Measurements from ENCODE around the gene DAAM2.

Gene DAAM2

GRCh38 chr6:39820553-39820952 is 28.4 kb downstream of the DAAM2 start:
- no peak for DNase-seq

GRCh38 chr6:39821046-39821740 is 29.0 kb downstream of the DAAM2 start:
- no peak for DNase-seq

- no peak for DNase-seq
Observed at GRCh38 chr6:39821742-39822532, 29.8 kb downstream of the DAAM2 start.

GRCh38 chr6:39822846-39823815 is 31.0 kb downstream of the DAAM2 start:
- no peak for DNase-seq

- DNase-seq, result no peak
Observed at GRCh38 chr6:39824030-39824926, 32.1 kb downstream of the DAAM2 start.

- DNase-seq, result no peak
Observed at GRCh38 chr6:39829331-39829730, 37.2 kb downstream of the DAAM2 start.

- no peak for DNase-seq
Observed at GRCh38 chr6:39830444-39830843, 38.3 kb downstream of the DAAM2 start.

- DNase-seq, result no peak
Observed at GRCh38 chr6:39831701-39832100, 39.5 kb downstream of the DAAM2 start.

GRCh38 chr6:39834278-39834677 is 42.1 kb downstream of the DAAM2 start:
- DNase-seq, result no peak

GRCh38 chr6:39834866-39835265 is 42.7 kb downstream of the DAAM2 start:
- DNase-seq, result no peak

GRCh38 chr6:39835821-39836295 is 43.7 kb downstream of the DAAM2 start:
- no peak for DNase-seq

GRCh38 chr6:39836606-39837005 is 44.4 kb downstream of the DAAM2 start:
- no peak for DNase-seq

GRCh38 chr6:39839445-39839844 is 47.3 kb downstream of the DAAM2 start:
- no peak for DNase-seq

GRCh38 chr6:39840781-39841180 is 48.6 kb downstream of the DAAM2 start:
- no peak for DNase-seq

GRCh38 chr6:39841291-39841690 is 49.1 kb downstream of the DAAM2 start:
- DNase-seq, result no peak

GRCh38 chr6:39841923-39842322 is 49.7 kb downstream of the DAAM2 start:
- DNase-seq, result no peak

- DNase-seq, result no peak
Observed at GRCh38 chr6:39843305-39844020, 51.3 kb downstream of the DAAM2 start.

- DNase-seq, result no peak
Observed at GRCh38 chr6:39844866-39845265, 52.7 kb downstream of the DAAM2 start.

- DNase-seq, result no peak
Observed at GRCh38 chr6:39847221-39847620, 55.0 kb downstream of the DAAM2 start.

- no peak for DNase-seq
Observed at GRCh38 chr6:39848171-39848570, 56.0 kb downstream of the DAAM2 start.

- no peak for DNase-seq
Observed at GRCh38 chr6:39849228-39849627, 57.1 kb downstream of the DAAM2 start.
